IMR-90 (cell line): ENCODE results near the gene PLCL1. TPM values are rescaled to one million over a fixed set of nuclear protein-coding genes. Genes with fewer than 3 reads are reported as not detected.
A peak's percentile ranks its signal among the peaks of the same experiment; 100 is the strongest.

ENCODE experiments used
- ATAC-seq: fragments of 200-7000 bp; cut with Tn5 transposase; 2 replicates; pipeline ENCODE4 v1.9.1; 2020; ENCODE audit warnings: low read depth, mild to moderate bottlenecking, moderate library complexity
- BruUV-seq: library from RNA; stranded (reverse); fragments of 400-500 nt; replicated peaks from 2 replicates; lab custom pipeline; 2021; lab: Mats Ljungman, UMichigan
- CTCF ChIA-PET: fragments of 300-600 bp; formaldehyde crosslinking; extraction: SDS; loops from one replicate; lab custom pipeline; 2021; ENCODE audit warnings: antibody characterized with exemption; lab: Yijun Ruan, JAX
- POLR2A ChIA-PET: fragments of 300-600 bp; sonication (Branson Sonifier 250); formaldehyde crosslinking; loops from one replicate; lab custom pipeline; 2022; ENCODE audit warnings: antibody characterized with exemption; ENCODE audit not compliant: unreplicated experiment; lab: Charles Lee
- DNase-seq: peaks from one replicate; pipeline ENCODE4 v3.0.0; 2013
- H2AFZ ChIP-seq: replicated peaks from 2 replicates; pipeline ENCODE3; 2013; ENCODE audit warnings: low read length, mild to moderate bottlenecking; ENCODE audit not compliant: poor library complexity
- H2AK5ac ChIP-seq: 2 replicates; pipeline ENCODE4 v1.6.1; 2013; ENCODE audit warnings: low read depth, low read length, inconsistent platforms
- H2AK9ac ChIP-seq: replicated peaks from 2 replicates; pipeline ENCODE3; 2013; ENCODE audit warnings: mild to moderate bottlenecking, low read depth, low read length, moderate library complexity; ENCODE audit not compliant: poor library complexity
- H2BK120ac ChIP-seq: 2 replicates; pipeline ENCODE4 v1.6.1; 2013; ENCODE audit warnings: low read depth, low read length, inconsistent platforms
- H2BK15ac ChIP-seq: 3 replicates; pipeline ENCODE4 v1.6.1; 2013; ENCODE audit warnings: low read depth, low read length, inconsistent platforms
- H2BK20ac ChIP-seq: 2 replicates; pipeline ENCODE4 v1.6.1; 2013; ENCODE audit warnings: low read depth, mild to moderate bottlenecking, inconsistent platforms, low read length, moderate library complexity
- H2BK5ac ChIP-seq: 2 replicates; pipeline ENCODE4 v1.6.1; 2013; ENCODE audit warnings: mild to moderate bottlenecking, low read depth, low read length, inconsistent platforms; ENCODE audit not compliant: poor library complexity, severe bottlenecking
- H3K14ac ChIP-seq: replicated peaks from 2 replicates; pipeline ENCODE4 v1.6.1; 2013; ENCODE audit warnings: low read depth, low read length, inconsistent platforms
- H3K18ac ChIP-seq: 2 replicates; pipeline ENCODE4 v1.6.1; 2013; ENCODE audit warnings: low read depth, low read length, control low read depth
- H3K23ac ChIP-seq: 2 replicates; pipeline ENCODE4 v1.6.1; 2013; ENCODE audit warnings: low read depth, low read length, inconsistent platforms
- H3K27ac ChIP-seq: 2 replicates; pipeline ENCODE4 v1.5.1; 2013; ENCODE audit warnings: mild to moderate bottlenecking, control low read depth, low read length; ENCODE audit not compliant: insufficient read depth
- H3K27me3 ChIP-seq: 2 replicates; pipeline ENCODE4 v1.6.1; 2013; ENCODE audit warnings: low read length; ENCODE audit not compliant: control insufficient read depth, insufficient read depth
- H3K36me3 ChIP-seq: 2 replicates; pipeline ENCODE4 v1.6.1; 2013; ENCODE audit warnings: low read length, mixed read lengths; ENCODE audit not compliant: control insufficient read depth, insufficient read depth
- H3K4ac ChIP-seq: 2 replicates; pipeline ENCODE4 v1.6.1; 2013; ENCODE audit warnings: low read depth, low read length, inconsistent platforms
- H3K4me1 ChIP-seq: 2 replicates; pipeline ENCODE4 v1.6.1; 2013; ENCODE audit warnings: low read length, mixed read lengths; ENCODE audit not compliant: control insufficient read depth, insufficient read depth
- H3K4me2 ChIP-seq: 2 replicates; pipeline ENCODE4 v1.6.1; 2013; ENCODE audit warnings: low read depth, mild to moderate bottlenecking, control low read depth, low read length, moderate library complexity
- H3K4me3 ChIP-seq: 2 replicates; pipeline ENCODE4 v1.5.1; 2013; ENCODE audit warnings: low read depth, mild to moderate bottlenecking, control low read depth, low read length, moderate library complexity; ENCODE audit not compliant: insufficient read depth
- H3K56ac ChIP-seq: 2 replicates; pipeline ENCODE4 v1.6.1; 2013; ENCODE audit warnings: low read length, inconsistent platforms; ENCODE audit not compliant: insufficient read depth; ENCODE audit errors: extremely low read depth
- H3K79me1 ChIP-seq, 2 experiments: 2 replicates each; pipeline ENCODE4 v1.6.1; 2013; ENCODE audit warnings: low read length in 2 of 2, inconsistent platforms in 1 of 2, low read depth in 1 of 2
- H3K9ac ChIP-seq: 2 replicates; pipeline ENCODE4 v1.6.1; 2013; ENCODE audit warnings: low read depth, low read length, control low read depth
- H3K9me1 ChIP-seq: 2 replicates; pipeline ENCODE4 v1.6.1; 2013; ENCODE audit warnings: low read length, inconsistent platforms; ENCODE audit not compliant: insufficient read depth
- H3K9me3 ChIP-seq: 2 replicates; pipeline ENCODE4 v1.6.1; 2013; ENCODE audit warnings: low read length; ENCODE audit not compliant: control insufficient read depth, insufficient read depth
- H4K20me1 ChIP-seq: 2 replicates; pipeline ENCODE4 v1.6.1; 2013; ENCODE audit warnings: low read length, inconsistent platforms; ENCODE audit not compliant: insufficient read depth
- H4K5ac ChIP-seq: 2 replicates; pipeline ENCODE4 v1.6.1; 2013; ENCODE audit warnings: mild to moderate bottlenecking, low read depth, low read length, control low read depth
- H4K8ac ChIP-seq, 2 experiments: 2 replicates each; pipeline ENCODE4 v1.6.1; 2013; ENCODE audit warnings: low read depth in 2 of 2, low read length in 2 of 2, control low read depth in 1 of 2, inconsistent platforms in 1 of 2
- H4K91ac ChIP-seq: 2 replicates; pipeline ENCODE4 v1.6.1; 2013; ENCODE audit warnings: low read depth, low read length, inconsistent platforms; ENCODE audit not compliant: insufficient read depth
- BHLHE40 ChIP-seq: fragments of 150-350 bp; IDR thresholded peaks from 2 replicates; pipeline ENCODE4 v1.6.1; 2016; ENCODE audit warnings: mild to moderate bottlenecking, low read depth, low read length
- CHD1 ChIP-seq: IDR thresholded peaks from 2 replicates; pipeline ENCODE4 v1.6.1; 2012; ENCODE audit warnings: low read depth, low read length, improper control_type of control experiment
- FOS ChIP-seq: fragments of 150-350 bp; IDR thresholded peaks from 2 replicates; pipeline ENCODE4 v1.6.1; 2016; ENCODE audit warnings: low read depth, low read length
- MAZ ChIP-seq: IDR thresholded peaks from 2 replicates; pipeline ENCODE4 v1.6.1; 2012; ENCODE audit warnings: low read depth, mild to moderate bottlenecking, low read length, improper control_type of control experiment, moderate library complexity, borderline replicate concordance
- MXI1 ChIP-seq: IDR thresholded peaks from 2 replicates; pipeline ENCODE4 v1.6.1; 2012; ENCODE audit warnings: low read depth, mild to moderate bottlenecking, low read length, moderate library complexity, borderline replicate concordance
- POLR2A ChIP-seq: IDR thresholded peaks from 2 replicates; pipeline ENCODE4 v1.6.1; 2012; ENCODE audit warnings: mild to moderate bottlenecking, low read depth, low read length
- RCOR1 ChIP-seq: IDR thresholded peaks from 2 replicates; pipeline ENCODE4 v1.6.1; 2012; ENCODE audit warnings: mild to moderate bottlenecking, low read length, improper control_type of control experiment; ENCODE audit not compliant: insufficient replicate concordance
- RFX5 ChIP-seq: IDR thresholded peaks from 2 replicates; pipeline ENCODE4 v1.8.0; 2012; ENCODE audit warnings: low read depth, mild to moderate bottlenecking, low read length, moderate library complexity
- WGBS, 2 experiments: methylation state at CpG; one replicate each; pipeline versions ENCODE4 v1.1.5 to v1.1.7; 2013; ENCODE audit warnings: missing lambda C conversion rate in 2 of 2; ENCODE audit not compliant: insufficient read length in 1 of 2; ENCODE audit errors: extremely low coverage in 2 of 2; 5-methylcytosine and 5-hydroxymethylcytosine counted together
- dilution Hi-C: fragments of 300-500 bp; cut with HindIII; formaldehyde crosslinking; loops from one replicate; pipeline ENCODE4 v1.14.3; 2018; ENCODE audit warnings: low sequenced_read_pairs; ENCODE audit not compliant: unreplicated experiment
- in situ Hi-C: fragments of 300-500 bp; cut with MboI; formaldehyde crosslinking; loops from 3 replicates; pipeline ENCODE4 v1.14.3; 2019; ENCODE audit warnings: low sequenced_read_pairs, inconsistent platforms, mixed read lengths
- intact Hi-C: fragments of 100-400 bp; cut with micrococcal nuclease; formaldehyde crosslinking; loops from 2 replicates; pipeline ENCODE4 v1.10.0; 2022
- polyA plus RNA-seq, 3 experiments: library from polyadenylated mRNA; depleted of rRNA; stranded (reverse); fragments of >200 nt; gene quantifications; 2 replicates each; pipeline ENCODE4 v1.2.3, GENCODE V29; 2012; ENCODE audit warnings: low replicate concordance in 1 of 3
- total RNA-seq: library from RNA; depleted of rRNA; stranded (reverse); fragments of >200 nt; gene quantifications from 2 replicates; pipeline ENCODE4 v1.2.3, GENCODE V29; 2012
- TF ChIP-seq, protein P1 (sequence below): fragments of 150-350 bp; IDR thresholded peaks from 2 replicates; pipeline ENCODE4 v1.6.1; 2017; ENCODE audit warnings: mild to moderate bottlenecking, antibody characterized with exemption, low read length, low read depth
- TF ChIP-seq, protein P2 (sequence below): fragments of 150-350 bp; IDR thresholded peaks from 2 replicates; pipeline ENCODE4 v1.6.1; 2016; ENCODE audit warnings: low read depth, mild to moderate bottlenecking, low read length, moderate library complexity, borderline replicate concordance
- TF ChIP-seq, protein P3 (sequence below): conservative IDR thresholded peaks from 2 replicates; pipeline ENCODE4 v1.5.1; 2012; ENCODE audit warnings: mild to moderate bottlenecking, low read depth, low read length, improper control_type of control experiment

Gene PLCL1
- total and polyA plus RNA-seq, 2 of the 4 experiments (the other 2 are of a cell fraction) = 0.14 to 0.18 TPM

DNA sequence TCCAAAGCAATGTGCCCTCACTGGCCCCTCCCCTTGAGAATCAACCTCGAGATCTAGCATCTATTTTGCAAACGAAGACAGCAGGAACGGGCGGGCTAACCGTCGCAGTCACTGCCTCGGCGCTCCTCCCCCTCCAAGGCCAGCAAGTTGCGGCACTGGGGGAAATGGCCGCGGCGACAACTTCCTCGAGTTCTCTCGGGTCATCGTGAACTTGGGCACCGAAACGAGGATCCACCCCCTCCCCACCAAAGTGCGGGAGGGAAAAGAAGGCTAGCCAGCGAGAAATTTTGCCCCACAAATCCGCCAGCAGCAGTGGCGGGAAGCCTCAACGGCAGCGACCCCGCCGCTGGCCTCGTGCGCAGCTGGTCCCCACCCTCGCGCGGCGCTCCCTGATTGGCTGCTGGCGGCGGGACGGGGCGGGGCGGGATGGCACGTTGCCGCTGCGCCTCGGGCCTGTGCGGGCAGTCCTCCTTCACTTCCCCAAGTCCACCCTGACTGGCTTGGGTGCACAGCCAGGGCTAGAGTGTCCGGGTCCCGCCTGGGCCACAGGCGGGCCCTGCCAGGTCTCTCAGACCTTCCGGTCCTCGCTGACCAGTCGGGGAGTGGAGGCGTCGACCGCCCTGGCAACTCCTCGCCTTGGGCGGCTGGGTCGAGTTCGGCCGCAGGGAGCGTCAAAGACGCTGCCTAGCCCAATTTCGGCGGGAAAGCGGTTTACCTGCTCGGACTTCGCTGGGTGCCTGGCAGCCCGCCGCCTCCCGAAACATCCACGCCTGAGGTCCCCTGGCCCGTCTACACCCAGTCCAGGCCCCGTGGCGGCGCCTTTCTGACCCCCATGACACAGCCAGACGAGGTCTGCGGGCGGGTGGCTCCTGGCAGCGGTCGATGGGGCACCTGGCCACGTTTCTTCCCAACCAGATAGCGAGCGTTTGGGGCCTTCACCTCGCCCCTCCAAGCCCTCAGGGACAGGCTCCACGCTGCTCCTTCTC is 19.1 kb upstream of the PLCL1 start, which contains the start of gene BOLL:
Gene BOLL (minus strand): TSS at position 364 of the 986 bp plus-strand sequence. CDS start 3,469 bp downstream, outside the sequence.
- TF ChIP-seq CHD1 (no peak), POLR2A (no peak), FOS (no peak), RCOR1 (no peak), MXI1 (no peak), BHLHE40 (no peak), MAZ (no peak), RFX5 (no peak)
- TF ChIP-seq, protein P1, sequence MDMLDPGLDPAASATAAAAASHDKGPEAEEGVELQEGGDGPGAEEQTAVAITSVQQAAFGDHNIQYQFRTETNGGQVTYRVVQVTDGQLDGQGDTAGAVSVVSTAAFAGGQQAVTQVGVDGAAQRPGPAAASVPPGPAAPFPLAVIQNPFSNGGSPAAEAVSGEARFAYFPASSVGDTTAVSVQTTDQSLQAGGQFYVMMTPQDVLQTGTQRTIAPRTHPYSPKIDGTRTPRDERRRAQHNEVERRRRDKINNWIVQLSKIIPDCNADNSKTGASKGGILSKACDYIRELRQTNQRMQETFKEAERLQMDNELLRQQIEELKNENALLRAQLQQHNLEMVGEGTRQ = no peak
- TF ChIP-seq, protein P2, sequence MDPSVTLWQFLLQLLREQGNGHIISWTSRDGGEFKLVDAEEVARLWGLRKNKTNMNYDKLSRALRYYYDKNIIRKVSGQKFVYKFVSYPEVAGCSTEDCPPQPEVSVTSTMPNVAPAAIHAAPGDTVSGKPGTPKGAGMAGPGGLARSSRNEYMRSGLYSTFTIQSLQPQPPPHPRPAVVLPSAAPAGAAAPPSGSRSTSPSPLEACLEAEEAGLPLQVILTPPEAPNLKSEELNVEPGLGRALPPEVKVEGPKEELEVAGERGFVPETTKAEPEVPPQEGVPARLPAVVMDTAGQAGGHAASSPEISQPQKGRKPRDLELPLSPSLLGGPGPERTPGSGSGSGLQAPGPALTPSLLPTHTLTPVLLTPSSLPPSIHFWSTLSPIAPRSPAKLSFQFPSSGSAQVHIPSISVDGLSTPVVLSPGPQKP = no peak
- TF ChIP-seq, protein P3, sequence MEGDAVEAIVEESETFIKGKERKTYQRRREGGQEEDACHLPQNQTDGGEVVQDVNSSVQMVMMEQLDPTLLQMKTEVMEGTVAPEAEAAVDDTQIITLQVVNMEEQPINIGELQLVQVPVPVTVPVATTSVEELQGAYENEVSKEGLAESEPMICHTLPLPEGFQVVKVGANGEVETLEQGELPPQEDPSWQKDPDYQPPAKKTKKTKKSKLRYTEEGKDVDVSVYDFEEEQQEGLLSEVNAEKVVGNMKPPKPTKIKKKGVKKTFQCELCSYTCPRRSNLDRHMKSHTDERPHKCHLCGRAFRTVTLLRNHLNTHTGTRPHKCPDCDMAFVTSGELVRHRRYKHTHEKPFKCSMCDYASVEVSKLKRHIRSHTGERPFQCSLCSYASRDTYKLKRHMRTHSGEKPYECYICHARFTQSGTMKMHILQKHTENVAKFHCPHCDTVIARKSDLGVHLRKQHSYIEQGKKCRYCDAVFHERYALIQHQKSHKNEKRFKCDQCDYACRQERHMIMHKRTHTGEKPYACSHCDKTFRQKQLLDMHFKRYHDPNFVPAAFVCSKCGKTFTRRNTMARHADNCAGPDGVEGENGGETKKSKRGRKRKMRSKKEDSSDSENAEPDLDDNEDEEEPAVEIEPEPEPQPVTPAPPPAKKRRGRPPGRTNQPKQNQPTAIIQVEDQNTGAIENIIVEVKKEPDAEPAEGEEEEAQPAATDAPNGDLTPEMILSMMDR = no peak
- H4K5ac ChIP-seq = no peak within 1 kb of the TSS
- no peak within 1 kb of the TSS; the same call in 1 of the 2 replicates for H3K4me2 ChIP-seq
- no peak within 1 kb of the TSS for H4K8ac ChIP-seq
- no peak within 1 kb of the TSS for H2BK20ac ChIP-seq
- CTCF ChIA-PET = no interaction called here
- no peak within 1 kb of the TSS for H2BK5ac ChIP-seq
- no peaks in the 10 kb centered on the region for H3K9me1 ChIP-seq
- H3K27me3 ChIP-seq = peaks cover 12% of the 10 kb centered on the region
- no peak within 1 kb of the TSS for H3K56ac ChIP-seq
- no peak within 1 kb of the TSS for H2BK15ac ChIP-seq
- in situ Hi-C loops = no loop called here
- no peaks in the 10 kb centered on the region for H3K36me3 ChIP-seq
- H3K27ac ChIP-seq = no peak within 1 kb of the TSS
- ATAC-seq (no peak), DNase-seq (no peak)
- H4K91ac ChIP-seq = no peak within 1 kb of the TSS
- H3K79me1 ChIP-seq = no peaks in the 10 kb centered on the region
- H3K9me3 ChIP-seq = no peaks in the 10 kb centered on the region
- peak within 1 kb of the TSS; percentile 79 for H2AFZ ChIP-seq
- intact Hi-C loops = no loop called here
- H3K4me1 ChIP-seq = no peaks in the 10 kb centered on the region
- no peak within 1 kb of the TSS for H3K4me3 ChIP-seq
- H4K20me1 ChIP-seq = no peaks in the 10 kb centered on the region
- no peak within 1 kb of the TSS for H3K9ac ChIP-seq
- H3K23ac ChIP-seq = no peak within 1 kb of the TSS
- H2AK9ac ChIP-seq = no peak within 1 kb of the TSS
- H2BK120ac ChIP-seq = no peak within 1 kb of the TSS
- POLR2A ChIA-PET = no interaction called here
- H3K4ac ChIP-seq = no peak within 1 kb of the TSS
- H2AK5ac ChIP-seq = no peak within 1 kb of the TSS
- no TSS peak for BruUV-seq
- WGBS, 2 experiments = 67% methylated on average over 3 of the region's 80 CpGs; no CpG with 5 or more reads in 1 of the 2 experiments
- dilution Hi-C loops = no loop called here
- no peak within 1 kb of the TSS for H3K14ac ChIP-seq
- no peak within 1 kb of the TSS for H3K18ac ChIP-seq
